A673 (cell line): ENCODE measurements around the gene USP31. TPM values are rescaled to one million over a fixed set of nuclear protein-coding genes. Genes with fewer than 3 reads are reported as not detected.

Source experiments
- BruUV-seq: library from RNA; stranded (reverse); fragments of 400-500 nt; replicated peaks from 2 replicates; lab custom pipeline; 2021; lab: Mats Ljungman, UMichigan
- CTCF ChIA-PET: fragments of 300-600 bp; sonication (Branson Sonifier 250); formaldehyde crosslinking; loops from one replicate; lab custom pipeline; 2022; ENCODE audit warnings: antibody characterized with exemption; lab: Charles Lee
- POLR2A ChIA-PET: fragments of 300-600 bp; sonication (Branson Sonifier 250); formaldehyde crosslinking; loops from one replicate; lab custom pipeline; 2022; ENCODE audit warnings: antibody characterized with exemption; ENCODE audit not compliant: low non-redundant PET; lab: Charles Lee
- DNase-seq: peaks from one replicate; pipeline ENCODE4 v3.0.0-alpha.2; 2015; ENCODE audit warnings: low spot score
- H3K27ac ChIP-seq: fragments of 200-600 bp; sonication (generic); 2 replicates; pipeline ENCODE4 v1.5.1; 2016; ENCODE audit warnings: mixed run types, low read depth, mild to moderate bottlenecking, mixed read lengths, antibody characterized with exemption, low read length; ENCODE audit not compliant: poor library complexity, severe bottlenecking
- H3K27me3 ChIP-seq: fragments of 200-600 bp; sonication (generic); replicated peaks from 2 replicates; pipeline ENCODE4 v1.6.1; 2017; ENCODE audit warnings: mixed run types, low read depth, mild to moderate bottlenecking, mixed read lengths, antibody characterized with exemption, low read length; ENCODE audit not compliant: insufficient read depth, poor library complexity
- H3K36me3 ChIP-seq: fragments of 200-600 bp; sonication (generic); 2 replicates; pipeline ENCODE4 v1.6.1; 2016; ENCODE audit warnings: mixed run types, mild to moderate bottlenecking, mixed read lengths, antibody characterized with exemption, low read length; ENCODE audit not compliant: insufficient read depth, poor library complexity, severe bottlenecking
- H3K4me1 ChIP-seq: fragments of 200-600 bp; sonication (generic); 2 replicates; pipeline ENCODE4 v1.6.1; 2017; ENCODE audit warnings: mixed run types, mild to moderate bottlenecking, mixed read lengths, antibody characterized with exemption, low read length; ENCODE audit not compliant: insufficient read depth, poor library complexity, severe bottlenecking
- H3K4me3 ChIP-seq: fragments of 200-600 bp; sonication (generic); 2 replicates; pipeline ENCODE4 v1.5.1; 2016; ENCODE audit warnings: low read depth, mixed run types, mild to moderate bottlenecking, mixed read lengths, low read length; ENCODE audit not compliant: poor library complexity, severe bottlenecking
- H3K9me3 ChIP-seq: fragments of 200-600 bp; sonication (generic); 2 replicates; pipeline ENCODE4 v1.6.1; 2016; ENCODE audit warnings: mixed run types, low read depth, mild to moderate bottlenecking, mixed read lengths, antibody characterized with exemption, low read length; ENCODE audit not compliant: poor library complexity, severe bottlenecking
- EZH2 ChIP-seq: fragments of 200-600 bp; sonication (generic); IDR thresholded peaks from 2 replicates; pipeline ENCODE4 v1.6.1; 2017; ENCODE audit warnings: borderline replicate concordance, low read depth, mild to moderate bottlenecking, mixed read lengths, antibody characterized with exemption, low read length; ENCODE audit not compliant: poor library complexity, severe bottlenecking
- intact Hi-C: fragments of 100-400 bp; cut with micrococcal nuclease; formaldehyde crosslinking; loops from one replicate; pipeline ENCODE4 v1.10.0; 2022; ENCODE audit not compliant: unreplicated experiment
- total RNA-seq: library from RNA; stranded (reverse); gene quantifications from 2 replicates; pipeline ENCODE4 v1.2.3, GENCODE V29; 2021
- TF ChIP-seq, protein P1 (sequence below): fragments of 300-800, 200-600 bp; sonication (generic); conservative IDR thresholded peaks from 2 replicates; pipeline ENCODE4 v1.5.1; 2017; ENCODE audit warnings: low read depth, mild to moderate bottlenecking, antibody characterized with exemption, low read length, moderate library complexity, mixed read lengths

Gene USP31
- total RNA-seq, 1 experiment from 2014 or later = 34.4 TPM

DNA sequence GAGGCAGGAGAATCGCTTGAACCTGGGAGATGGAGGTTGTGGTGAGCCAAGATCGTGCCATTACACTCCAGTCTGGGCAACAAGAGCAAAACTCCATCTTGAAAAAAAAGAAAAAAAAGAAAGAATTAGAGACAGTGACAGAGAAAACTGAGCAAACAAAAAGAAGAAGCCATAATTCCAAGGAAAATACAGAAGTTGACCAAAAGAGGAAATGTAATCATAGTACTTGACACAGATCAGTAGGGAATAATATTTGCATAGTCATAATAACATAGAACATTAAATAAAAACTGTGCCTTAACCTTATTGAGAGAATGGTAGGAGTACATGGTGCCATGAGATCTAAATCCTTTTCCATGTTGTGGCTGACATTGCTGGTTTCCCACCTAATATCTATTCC is 14.7 kb upstream of the USP31 start:
- no peak overlapping the region for H3K4me3 ChIP-seq
- intact Hi-C loops = no loop called here
- no peak for DNase-seq
- no peaks in the 10 kb centered on the region for H3K4me1 ChIP-seq
- no peaks in the 10 kb centered on the region for H3K27me3 ChIP-seq
- TF ChIP-seq, protein P1, sequence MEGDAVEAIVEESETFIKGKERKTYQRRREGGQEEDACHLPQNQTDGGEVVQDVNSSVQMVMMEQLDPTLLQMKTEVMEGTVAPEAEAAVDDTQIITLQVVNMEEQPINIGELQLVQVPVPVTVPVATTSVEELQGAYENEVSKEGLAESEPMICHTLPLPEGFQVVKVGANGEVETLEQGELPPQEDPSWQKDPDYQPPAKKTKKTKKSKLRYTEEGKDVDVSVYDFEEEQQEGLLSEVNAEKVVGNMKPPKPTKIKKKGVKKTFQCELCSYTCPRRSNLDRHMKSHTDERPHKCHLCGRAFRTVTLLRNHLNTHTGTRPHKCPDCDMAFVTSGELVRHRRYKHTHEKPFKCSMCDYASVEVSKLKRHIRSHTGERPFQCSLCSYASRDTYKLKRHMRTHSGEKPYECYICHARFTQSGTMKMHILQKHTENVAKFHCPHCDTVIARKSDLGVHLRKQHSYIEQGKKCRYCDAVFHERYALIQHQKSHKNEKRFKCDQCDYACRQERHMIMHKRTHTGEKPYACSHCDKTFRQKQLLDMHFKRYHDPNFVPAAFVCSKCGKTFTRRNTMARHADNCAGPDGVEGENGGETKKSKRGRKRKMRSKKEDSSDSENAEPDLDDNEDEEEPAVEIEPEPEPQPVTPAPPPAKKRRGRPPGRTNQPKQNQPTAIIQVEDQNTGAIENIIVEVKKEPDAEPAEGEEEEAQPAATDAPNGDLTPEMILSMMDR = no peak
- TF ChIP-seq EZH2 = no peak
- no TSS peak for BruUV-seq
- no peaks in the 10 kb centered on the region for H3K36me3 ChIP-seq
- ChIA-PET CTCF (no interaction called here), POLR2A (no interaction called here)
- no peak overlapping the region for H3K27ac ChIP-seq
- H3K9me3 ChIP-seq = no peaks in the 10 kb centered on the region

DNA sequence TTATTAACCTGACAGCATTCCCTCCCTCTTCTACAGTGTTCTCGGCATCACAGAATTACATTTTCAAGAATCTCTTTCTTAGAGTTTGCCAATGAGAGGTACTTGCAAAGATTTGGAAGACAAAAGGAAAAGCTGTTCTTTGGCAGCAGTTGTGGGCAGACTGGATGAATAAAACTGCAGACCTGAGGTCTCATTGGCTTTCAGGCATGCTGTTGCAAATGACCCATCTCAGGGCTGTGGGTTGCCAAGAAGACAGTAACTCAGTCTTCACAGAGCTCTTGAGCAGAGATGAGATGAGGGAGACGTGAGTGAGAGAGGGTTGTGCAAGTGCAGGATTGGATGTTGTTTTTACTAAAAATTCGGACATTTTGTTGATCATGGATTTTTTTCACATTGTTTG is 11.3 kb upstream of the USP31 start:
- ChIA-PET CTCF (interaction anchor here (0.7 kb wide), 1 partner anchor 195 kb away, joined by 7 read pairs; no protein-coding TSS in a partner anchor), POLR2A (no interaction called here)
- H3K9me3 ChIP-seq = no peaks in the 10 kb centered on the region
- H3K4me1 ChIP-seq = no peaks in the 10 kb centered on the region
- no peak for DNase-seq
- H3K27ac ChIP-seq = no peak overlapping the region
- intact Hi-C loops = no loop called here
- no peak for TF ChIP-seq EZH2
- TF ChIP-seq, protein P1 = no peak
- no peaks in the 10 kb centered on the region for H3K36me3 ChIP-seq
- no peak overlapping the region for H3K4me3 ChIP-seq
- no peaks in the 10 kb centered on the region for H3K27me3 ChIP-seq
- no TSS peak for BruUV-seq

DNA sequence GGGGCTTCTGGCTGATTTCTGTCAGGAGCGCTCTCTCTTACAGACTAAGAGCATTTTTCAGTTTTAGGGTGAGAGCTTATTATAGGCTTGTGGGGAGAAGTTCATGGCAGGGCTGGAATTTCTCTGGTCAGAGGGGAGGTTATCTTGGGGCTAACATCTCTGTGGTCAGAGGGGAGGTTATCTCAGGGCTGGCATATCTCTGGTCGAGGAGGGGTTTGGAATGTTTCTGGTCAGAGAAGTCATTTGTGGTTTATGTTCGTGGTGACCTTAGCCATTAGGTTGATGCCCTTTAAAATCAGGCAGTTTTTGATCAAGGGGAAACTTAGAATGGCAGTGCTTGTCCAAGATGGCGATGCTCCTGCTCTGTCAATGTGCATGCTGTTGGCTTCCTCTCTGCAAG is 10.8 kb upstream of the USP31 start:
- CTCF ChIA-PET = no interaction called here
- no peak for DNase-seq
- no peaks in the 10 kb centered on the region for H3K4me1 ChIP-seq
- TF ChIP-seq EZH2 = no peak
- TF ChIP-seq, protein P1 = no peak
- no peak overlapping the region for H3K27ac ChIP-seq
- no TSS peak for BruUV-seq
- intact Hi-C loops = no loop called here
- H3K9me3 ChIP-seq = no peaks in the 10 kb centered on the region
- H3K27me3 ChIP-seq = no peaks in the 10 kb centered on the region
- H3K4me3 ChIP-seq = no peak overlapping the region
- H3K36me3 ChIP-seq = no peaks in the 10 kb centered on the region
- POLR2A ChIA-PET = no interaction called here
